Fibroblast of lung (primary cell): ENCODE results near the gene NOL4L. TPM values are rescaled to one million over a fixed set of nuclear protein-coding genes. Genes with fewer than 3 reads are reported as not detected.

Experiments
- DNase-seq, 2 donors: peaks; one replicate each; pipeline versions ENCODE4 v3.0.0 to v3.0.0-alpha.2; 2010; ENCODE audit warnings: low read depth in 2 of 2
- H2AFZ ChIP-seq: 2 replicates; pipeline ENCODE4 v1.5.1; 2012; ENCODE audit warnings: low read length, control low read depth, inconsistent platforms
- H3K27ac ChIP-seq: 2 replicates; pipeline ENCODE4 v1.5.1; 2011; ENCODE audit warnings: low read length, control low read depth; ENCODE audit not compliant: insufficient read depth
- H3K27me3 ChIP-seq: 2 replicates; pipeline ENCODE4 v1.5.1; 2011; ENCODE audit warnings: mild to moderate bottlenecking, low read length; ENCODE audit not compliant: control insufficient read depth, insufficient read depth
- H3K36me3 ChIP-seq: 2 replicates; pipeline ENCODE4 v1.5.1; 2011; ENCODE audit warnings: low read length; ENCODE audit not compliant: control insufficient read depth, insufficient read depth
- H3K4me1 ChIP-seq: 2 replicates; pipeline ENCODE4 v1.5.1; 2011; ENCODE audit warnings: low read length; ENCODE audit not compliant: control insufficient read depth, insufficient read depth; ENCODE audit errors: extremely low read depth
- H3K4me2 ChIP-seq: 2 replicates; pipeline ENCODE4 v1.5.1; 2011; ENCODE audit warnings: low read length, control low read depth; ENCODE audit not compliant: insufficient read depth; ENCODE audit errors: extremely low read depth
- H3K4me3 ChIP-seq, 4 experiments: fragments of 200-600 bp in 1 of 4; sonication (generic) in 1 of 4; replicated peaks in 1 of 4; 2 replicates each; pipeline ENCODE4 v1.5.1; 2011 to 2016; ENCODE audit warnings: low read length in 4 of 4, low read depth in 3 of 4, mild to moderate bottlenecking in 3 of 4, control low read depth in 2 of 4, inconsistent platforms in 1 of 4, mixed read lengths in 1 of 4; ENCODE audit not compliant: insufficient read depth in 1 of 4; ENCODE audit errors: control extremely low read depth in 1 of 4
- H3K79me2 ChIP-seq: 2 replicates; pipeline ENCODE4 v1.5.1; 2012; ENCODE audit warnings: mild to moderate bottlenecking, low read length, inconsistent platforms; ENCODE audit not compliant: control insufficient read depth, insufficient read depth
- H3K9ac ChIP-seq: 2 replicates; pipeline ENCODE4 v1.5.1; 2011; ENCODE audit warnings: mild to moderate bottlenecking, low read length, control low read depth; ENCODE audit not compliant: insufficient read depth
- H3K9me3 ChIP-seq: 2 replicates; pipeline ENCODE4 v1.5.1; 2012; ENCODE audit warnings: low read depth, low read length; ENCODE audit not compliant: control insufficient read depth, insufficient read depth
- H4K20me1 ChIP-seq: 2 replicates; pipeline ENCODE4 v1.5.1; 2011; ENCODE audit warnings: low read length; ENCODE audit not compliant: control insufficient read depth, insufficient read depth; ENCODE audit errors: extremely low read depth
- CTCF ChIP-seq, 2 donors: IDR thresholded peaks in 1 of 2; conservative IDR thresholded peaks in 1 of 2; 1 replicate in 1 of 2; 2 replicates in 1 of 2; pipeline ENCODE4 v1.5.1; 2011 to 2012; ENCODE audit warnings: low read length in 2 of 2, control low read depth in 1 of 2, inconsistent platforms in 1 of 2, low read depth in 1 of 2, mild to moderate bottlenecking in 1 of 2
- EZH2 ChIP-seq: IDR thresholded peaks from 2 replicates; pipeline ENCODE4 v1.5.1; 2012; ENCODE audit warnings: low read length, control low read depth, mild to moderate bottlenecking; ENCODE audit errors: missing control alignments
- polyA plus RNA-seq, 2 donors: library from polyadenylated mRNA; depleted of rRNA in 1 of 2; stranded (reverse) in 1 of 2; unstranded in 1 of 2; fragments of >200 nt; gene quantifications; 2 replicates each; pipeline ENCODE4 v1.2.1, GENCODE V29; 2011 to 2012; ENCODE audit warnings: missing spikeins in 1 of 2
- total RNA-seq: library from RNA; depleted of rRNA; stranded (reverse); fragments of >200 nt; gene quantifications from 2 replicates; pipeline ENCODE4 v1.2.1, GENCODE V29; 2014

NOL4L gene
- total and polyA plus RNA-seq, 2 donors (not counting 1 experiment from before 2014, with no cell fraction given), result 3.2 to 4.0 TPM

- H3K9me3 ChIP-seq, result no peaks in the 10 kb centered on the region
- no peak overlapping the region for H3K27ac ChIP-seq
- H3K4me2 ChIP-seq, result no peak overlapping the region
- DNase-seq, result no peak
- no peak overlapping the region for H3K9ac ChIP-seq
- no peaks in the 10 kb centered on the region for H4K20me1 ChIP-seq
- H3K79me2 ChIP-seq, result peaks cover 46% of the 10 kb centered on the region
- TF ChIP-seq CTCF (conservative IDR thresholded peaks at IDR 0.05 in 1 of 2, IDR thresholded peaks at IDR 0.05 in 1 of 2; ENCODE audit: low read depth in 1 of 2, low read length in 2 of 2) (no peak), EZH2 (no peak)
- H3K27me3 ChIP-seq, result no peaks in the 10 kb centered on the region
- no peaks in the 10 kb centered on the region for H3K4me1 ChIP-seq
- H3K4me3 ChIP-seq, result no peak overlapping the region
- no peak overlapping the region for H2AFZ ChIP-seq
- no peaks in the 10 kb centered on the region for H3K36me3 ChIP-seq
Measured at GRCh38 chr20:32404017-32404416, 181.1 kb downstream of the NOL4L start.

GRCh38 chr20:32400476-32400875 is 184.7 kb downstream of the NOL4L start:
- Histone ChIP-seq H3K4me1 (no peaks in the 10 kb centered on the region), H2AFZ (no peak overlapping the region), H3K9me3 (no peaks in the 10 kb centered on the region), H3K9ac (no peak overlapping the region), H3K4me2 (no peak overlapping the region), H3K4me3 (no peak overlapping the region), H4K20me1 (peaks cover 4% of the 10 kb centered on the region), H3K27ac (no peak overlapping the region), H3K27me3 (no peaks in the 10 kb centered on the region), H3K79me2 (peaks cover 50% of the 10 kb centered on the region), H3K36me3 (no peaks in the 10 kb centered on the region)
- TF ChIP-seq CTCF (conservative IDR thresholded peaks at IDR 0.05 in 1 of 2, IDR thresholded peaks at IDR 0.05 in 1 of 2; ENCODE audit: low read depth in 1 of 2, low read length in 2 of 2), result no peak
- TF ChIP-seq EZH2, result no peak
- DNase-seq, result no peak

GRCh38 chr20:32397567-32398084 is 187.5 kb downstream of the NOL4L start:
- Histone ChIP-seq H3K9me3 (no peaks in the 10 kb centered on the region), H3K4me1 (no peaks in the 10 kb centered on the region), H2AFZ (no peak overlapping the region), H3K9ac (no peak overlapping the region), H4K20me1 (peaks cover 4% of the 10 kb centered on the region), H3K79me2 (peaks cover 62% of the 10 kb centered on the region), H3K27ac (no peak overlapping the region), H3K4me3 (no peak overlapping the region), H3K36me3 (no peaks in the 10 kb centered on the region), H3K4me2 (no peak overlapping the region), H3K27me3 (no peaks in the 10 kb centered on the region)
- no peak for TF ChIP-seq CTCF (conservative IDR thresholded peaks at IDR 0.05 in 1 of 2, IDR thresholded peaks at IDR 0.05 in 1 of 2; ENCODE audit: low read depth in 1 of 2, low read length in 2 of 2)
- no peak for TF ChIP-seq EZH2
- DNase-seq, result no peak
